ENCODE results near the gene GPX3. TPM values are rescaled to one million over a fixed set of nuclear protein-coding genes. Genes with fewer than 3 reads are reported as not detected.

GPX3 gene
- total and polyA plus RNA-seq, 2 of the 13 experiments (the other 11 are each of a cell fraction or from before 2014, with no cell fraction given) = 33.8 to 1,892 TPM

DNA sequence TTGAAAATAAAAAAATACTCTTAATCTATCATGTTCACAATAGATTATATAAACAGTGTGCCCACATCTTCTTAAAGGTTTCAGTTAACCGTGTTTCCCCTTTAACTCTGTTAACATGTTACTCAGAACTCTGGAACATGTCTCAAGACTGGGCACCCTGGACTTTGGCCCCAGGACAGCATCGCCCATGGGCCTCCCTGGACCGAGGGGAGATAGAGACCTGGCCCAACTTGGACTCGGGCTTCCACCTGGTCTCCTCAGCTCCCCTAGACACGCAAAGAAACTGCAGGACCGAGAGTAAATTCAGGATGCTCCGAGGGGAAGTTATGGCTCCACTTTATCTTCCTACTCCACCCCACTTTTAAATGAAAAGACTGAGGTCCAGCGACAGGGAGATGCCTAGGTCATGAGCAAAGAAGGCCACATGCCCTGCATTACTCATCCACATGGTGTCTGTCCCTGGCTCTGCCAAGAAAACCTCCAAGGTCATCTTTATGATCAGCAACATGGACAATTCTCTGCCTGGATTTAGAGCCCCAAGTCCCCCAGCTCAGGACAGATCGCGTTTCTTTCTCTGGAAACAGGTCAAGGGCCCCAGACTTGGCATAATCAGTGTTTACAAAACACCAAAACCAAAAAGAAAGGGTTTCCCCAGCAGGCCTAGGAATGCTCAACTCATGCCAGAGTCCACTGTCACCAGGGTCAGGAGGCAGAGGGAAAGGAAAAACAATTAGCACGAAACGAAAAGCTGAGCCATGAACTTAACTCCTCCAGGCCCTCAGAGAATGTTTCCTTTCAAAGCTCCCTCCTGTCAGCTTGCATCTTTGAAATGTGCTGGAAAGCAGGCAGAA lies 17.4 kb downstream of the GPX3 start (continued):
- TF ChIP-seq TEAD3 (CRISPR knock-in tag; optimal IDR thresholded peaks at IDR 0.05; ENCODE audit: borderline replicate concordance) (peak; percentile 26), ETV5 (CRISPR knock-in tag; IDR thresholded peaks at IDR 0.05; ENCODE audit: borderline replicate concordance) (no peak), RARA (CRISPR knock-in tag; IDR thresholded peaks at IDR 0.05) (peak; percentile 55), ZKSCAN5 (CRISPR knock-in tag; IDR thresholded peaks at IDR 0.05) (no peak), FOXK2 (IDR thresholded peaks at IDR 0.05) (no peak), KAT7 (CRISPR knock-in tag; IDR thresholded peaks at IDR 0.05; ENCODE audit: borderline replicate concordance) (no peak), ZNF607 (CRISPR knock-in tag; IDR thresholded peaks at IDR 0.05; ENCODE audit: borderline replicate concordance) (no peak), RNF2 (conservative IDR thresholded peaks at IDR 0.05; ENCODE audit: low read depth) (no peak), GATAD1 (CRISPR knock-in tag; IDR thresholded peaks at IDR 0.05) (no peak), THRA (CRISPR knock-in tag; IDR thresholded peaks at IDR 0.05; ENCODE audit: borderline replicate concordance) (no peak), HNRNPLL (IDR thresholded peaks at IDR 0.05; ENCODE audit: low read depth, low read length, poor library complexity, severe bottlenecking) (no peak), FOSL2 (CRISPR knock-in tag; IDR thresholded peaks at IDR 0.05) (0 out of 2 replicates have a peak, but pooled peaks have one; percentile 41), IKZF5 (CRISPR knock-in tag; IDR thresholded peaks at IDR 0.05) (no peak), NCOA1 (CRISPR knock-in tag; IDR thresholded peaks at IDR 0.05) (no peak), ZNF878 (CRISPR knock-in tag; IDR thresholded peaks at IDR 0.05) (no peak), MAF1 (CRISPR knock-in tag; IDR thresholded peaks at IDR 0.05; ENCODE audit: borderline replicate concordance) (no peak), HCFC1 (IDR thresholded peaks at IDR 0.05; ENCODE audit: low read depth, low read length) (no peak), JDP2 (CRISPR knock-in tag; IDR thresholded peaks at IDR 0.05; ENCODE audit: borderline replicate concordance) (no peak), ZNF580 (CRISPR knock-in tag; IDR thresholded peaks at IDR 0.05; ENCODE audit: borderline replicate concordance, low read depth) (no peak), RXRB (CRISPR knock-in tag; IDR thresholded peaks at IDR 0.05; ENCODE audit: borderline replicate concordance) (peak; percentile 30; the same call in 1 of the 2 replicates), ELF3 (CRISPR knock-in tag; IDR thresholded peaks at IDR 0.05) (no peak)
- TF ChIP-seq, protein P1, sequence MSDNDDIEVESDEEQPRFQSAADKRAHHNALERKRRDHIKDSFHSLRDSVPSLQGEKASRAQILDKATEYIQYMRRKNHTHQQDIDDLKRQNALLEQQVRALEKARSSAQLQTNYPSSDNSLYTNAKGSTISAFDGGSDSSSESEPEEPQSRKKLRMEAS (IDR thresholded peaks at IDR 0.05) = no peak
- TF ChIP-seq, protein P2, sequence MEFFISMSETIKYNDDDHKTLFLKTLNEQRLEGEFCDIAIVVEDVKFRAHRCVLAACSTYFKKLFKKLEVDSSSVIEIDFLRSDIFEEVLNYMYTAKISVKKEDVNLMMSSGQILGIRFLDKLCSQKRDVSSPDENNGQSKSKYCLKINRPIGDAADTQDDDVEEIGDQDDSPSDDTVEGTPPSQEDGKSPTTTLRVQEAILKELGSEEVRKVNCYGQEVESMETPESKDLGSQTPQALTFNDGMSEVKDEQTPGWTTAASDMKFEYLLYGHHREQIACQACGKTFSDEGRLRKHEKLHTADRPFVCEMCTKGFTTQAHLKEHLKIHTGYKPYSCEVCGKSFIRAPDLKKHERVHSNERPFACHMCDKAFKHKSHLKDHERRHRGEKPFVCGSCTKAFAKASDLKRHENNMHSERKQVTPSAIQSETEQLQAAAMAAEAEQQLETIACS (CRISPR knock-in tag; IDR thresholded peaks at IDR 0.05) = no peak
- TF ChIP-seq, protein P3, sequence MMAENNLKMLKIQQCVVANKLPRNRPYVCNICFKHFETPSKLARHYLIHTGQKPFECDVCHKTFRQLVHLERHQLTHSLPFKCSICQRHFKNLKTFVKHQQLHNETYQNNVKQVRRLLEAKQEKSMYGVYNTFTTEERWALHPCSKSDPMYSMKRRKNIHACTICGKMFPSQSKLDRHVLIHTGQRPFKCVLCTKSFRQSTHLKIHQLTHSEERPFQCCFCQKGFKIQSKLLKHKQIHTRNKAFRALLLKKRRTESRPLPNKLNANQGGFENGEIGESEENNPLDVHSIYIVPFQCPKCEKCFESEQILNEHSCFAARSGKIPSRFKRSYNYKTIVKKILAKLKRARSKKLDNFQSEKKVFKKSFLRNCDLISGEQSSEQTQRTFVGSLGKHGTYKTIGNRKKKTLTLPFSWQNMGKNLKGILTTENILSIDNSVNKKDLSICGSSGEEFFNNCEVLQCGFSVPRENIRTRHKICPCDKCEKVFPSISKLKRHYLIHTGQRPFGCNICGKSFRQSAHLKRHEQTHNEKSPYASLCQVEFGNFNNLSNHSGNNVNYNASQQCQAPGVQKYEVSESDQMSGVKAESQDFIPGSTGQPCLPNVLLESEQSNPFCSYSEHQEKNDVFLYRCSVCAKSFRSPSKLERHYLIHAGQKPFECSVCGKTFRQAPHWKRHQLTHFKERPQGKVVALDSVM (CRISPR knock-in tag; IDR thresholded peaks at IDR 0.05) = no peak
